Common myeloid progenitor, CD34-positive (primary cell): ENCODE results near the gene HERC5.
A peak's percentile ranks its signal among the peaks of the same experiment; 100 is the strongest.

ENCODE experiments used
- CTCF ChIA-PET: fragments of 350-600 bp; sonication (Branson Sonifier 250); formaldehyde crosslinking; loops from one replicate; lab custom pipeline; 2021; ENCODE audit warnings: antibody characterized with exemption; lab: Charles Lee
- POLR2A ChIA-PET: fragments of 350-600 bp; sonication (Branson Sonifier 250); formaldehyde crosslinking; loops from one replicate; lab custom pipeline; 2021; ENCODE audit warnings: antibody characterized with exemption; lab: Charles Lee
- DNase-seq, 3 donors: peaks; one replicate each; pipeline versions ENCODE4 v3.0.0 to v3.0.0-alpha.2; 2013
- H3K27ac ChIP-seq, 2 experiments: 1 replicate in 1 of 2; 2 replicates in 1 of 2; pipeline ENCODE4 v1.7.0; 2013; ENCODE audit warnings: inconsistent platforms in 2 of 2, low read length in 2 of 2, mild to moderate bottlenecking in 2 of 2, low read depth in 1 of 2, moderate library complexity in 1 of 2; ENCODE audit not compliant: severe bottlenecking in 2 of 2, insufficient read depth in 1 of 2, poor library complexity in 1 of 2
- H3K27me3 ChIP-seq, 5 experiments: replicated peaks in 2 of 5; 1 replicate in 3 of 5; 2 replicates in 2 of 5; pipeline versions ENCODE4 v1.6.1 to v1.7.0; 2013; ENCODE audit warnings: low read length in 4 of 5, mild to moderate bottlenecking in 2 of 5, moderate library complexity in 2 of 5, inconsistent platforms in 1 of 5; ENCODE audit not compliant: insufficient read depth in 5 of 5, control insufficient read depth in 4 of 5
- H3K36me3 ChIP-seq, 4 experiments: 1 replicate in 2 of 4; 2 replicates in 2 of 4; pipeline versions ENCODE4 v1.6.1 to v1.7.0; 2013; ENCODE audit warnings: low read length in 3 of 4, control low read depth in 1 of 4, mild to moderate bottlenecking in 1 of 4; ENCODE audit not compliant: control insufficient read depth in 4 of 4, insufficient read depth in 4 of 4
- H3K4me1 ChIP-seq, 4 experiments: 1 replicate in 3 of 4; 2 replicates in 1 of 4; pipeline versions ENCODE4 v1.6.1 to v1.7.1; 2013; ENCODE audit warnings: low read length in 3 of 4, mild to moderate bottlenecking in 3 of 4, control low read depth in 1 of 4, inconsistent platforms in 1 of 4, moderate library complexity in 1 of 4; ENCODE audit not compliant: control insufficient read depth in 4 of 4, insufficient read depth in 4 of 4; ENCODE audit errors: control extremely low read depth in 1 of 4
- H3K4me3 ChIP-seq, 7 experiments: 1 replicate in 4 of 7; 2 replicates in 3 of 7; pipeline versions ENCODE4 v1.5.1 to v1.7.0; 2013; ENCODE audit warnings: mild to moderate bottlenecking in 7 of 7, low read length in 6 of 7, moderate library complexity in 6 of 7, inconsistent platforms in 2 of 7, low read depth in 2 of 7, control low read depth in 1 of 7; ENCODE audit not compliant: insufficient read depth in 4 of 7, control insufficient read depth in 1 of 7; ENCODE audit errors: extremely low read depth in 1 of 7
- H3K9me3 ChIP-seq, 5 experiments: 1 replicate in 4 of 5; 2 replicates in 1 of 5; pipeline versions ENCODE4 v1.6.1 to v1.7.1; 2013; ENCODE audit warnings: low read length in 4 of 5, mild to moderate bottlenecking in 2 of 5, inconsistent platforms in 1 of 5, low read depth in 1 of 5, moderate library complexity in 1 of 5; ENCODE audit not compliant: control insufficient read depth in 4 of 5, insufficient read depth in 2 of 5; ENCODE audit errors: control extremely low read depth in 1 of 5
- WGBS: methylation state at CpG from one replicate; pipeline ENCODE4 v1.1.5; 2013; ENCODE audit not compliant: insufficient coverage; 5-methylcytosine and 5-hydroxymethylcytosine counted together

HERC5 gene

GRCh38 chr4:88481537-88481936 is 24.6 kb downstream of the HERC5 start:
- no peaks in the 10 kb centered on the region for H3K9me3 ChIP-seq
- peaks cover 0 to 11% (median 0%) of the 10 kb centered on the region in 4 experiments for H3K36me3 ChIP-seq
- POLR2A ChIA-PET: no interaction called here
- H3K27me3 ChIP-seq: no peaks in the 10 kb centered on the region
- no CpG with 5 or more reads among the region's 1 CpG for WGBS
- no peak overlapping the region for H3K4me3 ChIP-seq
- H3K27ac ChIP-seq: no peak overlapping the region
- H3K4me1 ChIP-seq: no peaks in the 10 kb centered on the region
- DNase-seq: no peak
- CTCF ChIA-PET: no interaction called here

GRCh38 chr4:88489100-88489761 is 32.3 kb downstream of the HERC5 start:
- ChIA-PET CTCF (interaction anchor here (0.8 to 1.3 kb wide), 4 partner anchors 16 to 120 kb away, joined by 3 to 5 read pairs (median 3); partner anchors contain the start of gene HERC6), POLR2A (no interaction called here)
- 25% methylated on average over 4 of the region's 4 CpGs for WGBS

GRCh38 chr4:88497859-88498409 is 41.0 kb downstream of the HERC5 start:
- Histone ChIP-seq H3K27me3 (no peaks in the 10 kb centered on the region), H3K4me1 (no peaks in the 10 kb centered on the region), H3K27ac (no peak overlapping the region), H3K36me3 (peaks cover 0 to 14% (median 2%) of the 10 kb centered on the region in 4 experiments), H3K4me3 (no peak overlapping the region), H3K9me3 (no peaks in the 10 kb centered on the region)
- DNase-seq: no peak
- CTCF ChIA-PET: no interaction called here
- 97% methylated on average over 2 of the region's 2 CpGs for WGBS
- POLR2A ChIA-PET: no interaction called here

More at GRCh38 chr4:88489100-88489761, 32.3 kb downstream of the HERC5 start:
- H3K27ac ChIP-seq: peak overlapping the region in 1 of 2 experiments; percentile 17
- H3K9me3 ChIP-seq: no peaks in the 10 kb centered on the region
- no peak overlapping the region for H3K4me3 ChIP-seq
- H3K4me1 ChIP-seq: peaks cover 0 to 7% (median 3%) of the 10 kb centered on the region in 4 experiments
- no peaks in the 10 kb centered on the region for H3K27me3 ChIP-seq
- H3K36me3 ChIP-seq: peaks cover 0 to 15% (median 0%) of the 10 kb centered on the region in 4 experiments
- DNase-seq: peak in 2 of 3 donors; percentile 31 to 44

GRCh38 chr4:88503344-88503743 is 46.4 kb downstream of the HERC5 start:
- ChIA-PET CTCF (interaction anchor here (20.1 kb wide), 1 partner anchor 289 kb away, joined by 228 read pairs; no protein-coding TSS in a partner anchor), POLR2A (no interaction called here)
- Histone ChIP-seq H3K9me3 (no peaks in the 10 kb centered on the region), H3K27ac (no peak overlapping the region), H3K36me3 (peaks cover 0 to 6% (median 2%) of the 10 kb centered on the region in 4 experiments), H3K4me3 (no peak overlapping the region), H3K4me1 (no peaks in the 10 kb centered on the region), H3K27me3 (no peaks in the 10 kb centered on the region)
- DNase-seq: no peak
- no CpG with 5 or more reads among the region's 2 CpGs for WGBS

GRCh38 chr4:88511236-88511635 is 54.3 kb downstream of the HERC5 start:
- no peak overlapping the region for H3K4me3 ChIP-seq
- no peak overlapping the region for H3K27ac ChIP-seq
- no peaks in the 10 kb centered on the region for H3K4me1 ChIP-seq
- no CpG with 5 or more reads among the region's 3 CpGs for WGBS
- no peaks in the 10 kb centered on the region for H3K27me3 ChIP-seq
- no peaks in the 10 kb centered on the region for H3K36me3 ChIP-seq
- CTCF ChIA-PET: interaction anchor here (1.1 to 20.1 kb wide), 2 partner anchors 22 to 297 kb away, joined by 3 to 228 read pairs; no protein-coding TSS in a partner anchor
- no peaks in the 10 kb centered on the region for H3K9me3 ChIP-seq
- DNase-seq: no peak
- POLR2A ChIA-PET: no interaction called here

- Histone ChIP-seq H3K36me3 (peaks cover 0 to 2% (median 0%) of the 10 kb centered on the region in 4 experiments), H3K9me3 (no peaks in the 10 kb centered on the region), H3K27me3 (no peaks in the 10 kb centered on the region), H3K4me1 (no peaks in the 10 kb centered on the region), H3K4me3 (no peak overlapping the region), H3K27ac (no peak overlapping the region)
- ChIA-PET POLR2A (no interaction called here), CTCF (interaction anchor here (0.7 to 20.1 kb wide), 28 partner anchors 9 to 639 kb away, joined by 3 to 228 read pairs (median 4); no protein-coding TSS in a partner anchor)
- WGBS: 95% methylated on average over 3 of the region's 8 CpGs
- DNase-seq: no peak
Observed at GRCh38 chr4:88514557-88515511, 57.9 kb downstream of the HERC5 start.
